Activated CD4-positive, alpha-beta T cell treated with anti-CD3 and anti-CD28 coated beads, Interleukin-2, amount 10 ng/mL, durations not matched to agents 7 days and 5 days (primary cell): Measurements from ENCODE around the gene BCAT1. TPM values are rescaled to one million over a fixed set of nuclear protein-coding genes. Genes with fewer than 3 reads are reported as not detected.
"Not testable (repeated sequence)": the region's sequence is repeated elsewhere in the genome, so short reads cannot be mapped to it uniquely, and the experiment has no call there.

Experiments
- CTCF ChIA-PET: fragments of 350-600 bp; sonication (Branson Sonifier 250); formaldehyde crosslinking; loops from one replicate; lab custom pipeline; 2021; ENCODE audit warnings: antibody characterized with exemption; lab: Charles Lee
- POLR2A ChIA-PET: fragments of 350-600 bp; sonication (Branson Sonifier 250); formaldehyde crosslinking; loops from one replicate; lab custom pipeline; 2021; ENCODE audit warnings: antibody characterized with exemption; lab: Charles Lee
- DNase-seq: peaks from one replicate; pipeline ENCODE4 v3.0.0-alpha.2; 2020
- H3K27ac Mint-ChIP-seq: one replicate; pipeline ENCODE4 v1.8.0; 2021; ENCODE audit warnings: mild to moderate bottlenecking, moderate library complexity, mixed read lengths
- H3K27me3 Mint-ChIP-seq: one replicate; pipeline ENCODE4 v1.8.0; 2021; ENCODE audit warnings: mixed read lengths
- H3K36me3 Mint-ChIP-seq: one replicate; pipeline ENCODE4 v1.8.0; 2021; ENCODE audit warnings: low read depth, mixed read lengths
- H3K4me1 Mint-ChIP-seq: one replicate; pipeline ENCODE4 v1.8.0; 2021; ENCODE audit warnings: mixed read lengths
- H3K4me3 Mint-ChIP-seq: one replicate; pipeline ENCODE4 v1.8.0; 2021; ENCODE audit warnings: mild to moderate bottlenecking, moderate library complexity, mixed read lengths
- H3K9me3 Mint-ChIP-seq: one replicate; pipeline ENCODE4 v1.8.0; 2021; ENCODE audit warnings: mixed read lengths
- total RNA-seq, 2 experiments: library from RNA; stranded (reverse); gene quantifications; one replicate each; pipeline ENCODE4 v1.2.3, GENCODE V29; 2021

Gene BCAT1
- total RNA-seq, 2 experiments from 2014 or later = 6.9 to 7.3 TPM

- ChIA-PET CTCF (interaction anchor here (1.0 kb wide), 1 partner anchor 23 kb away, joined by 3 read pairs; no protein-coding TSS in a partner anchor), POLR2A (no interaction called here)
- no peak overlapping the region for H3K4me3 Mint-ChIP-seq
These were observed 28.8 kb upstream of the BCAT1 start for GRCh38 chr12:24977711-24978110.

DNA sequence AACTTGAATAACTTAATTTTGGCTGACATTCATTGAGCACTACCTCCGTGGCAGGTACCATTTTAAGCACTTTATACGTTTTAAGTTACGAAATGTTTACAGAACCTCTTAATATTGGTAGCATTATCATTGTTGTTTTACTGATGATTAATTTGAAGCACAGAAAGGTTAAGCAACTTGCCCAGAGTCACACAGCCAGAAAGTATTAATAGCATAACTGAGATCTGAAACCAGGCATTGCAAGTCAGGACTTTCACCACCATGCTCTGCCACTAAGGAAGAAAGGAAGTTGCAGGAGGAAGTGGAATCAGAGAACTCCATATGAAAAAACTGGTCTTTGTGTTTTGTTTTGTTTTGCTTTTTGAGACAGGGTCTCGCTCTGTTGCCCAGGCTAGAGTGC is 28.2 kb upstream of the BCAT1 start:
- H3K27me3 Mint-ChIP-seq = no peaks in the 10 kb centered on the region
- H3K27ac Mint-ChIP-seq = no peak overlapping the region
- H3K4me3 Mint-ChIP-seq = no peak overlapping the region
- H3K9me3 Mint-ChIP-seq = no peaks in the 10 kb centered on the region
- ChIA-PET POLR2A (no interaction called here), CTCF (interaction anchor here (1.3 kb wide), 1 partner anchor 11 kb away, joined by 3 read pairs; no protein-coding TSS in a partner anchor)
- H3K4me1 Mint-ChIP-seq = no peaks in the 10 kb centered on the region
- DNase-seq = no peak
- no peaks in the 10 kb centered on the region for H3K36me3 Mint-ChIP-seq

More at GRCh38 chr12:24977711-24978110, 28.8 kb upstream of the BCAT1 start:
- Mint-ChIP-seq H3K9me3 (peaks cover 5% of the 10 kb centered on the region), H3K36me3 (no peaks in the 10 kb centered on the region), H3K27ac (no peak overlapping the region), H3K27me3 (no peaks in the 10 kb centered on the region), H3K4me1 (no peaks in the 10 kb centered on the region)
- no peak for DNase-seq

DNA sequence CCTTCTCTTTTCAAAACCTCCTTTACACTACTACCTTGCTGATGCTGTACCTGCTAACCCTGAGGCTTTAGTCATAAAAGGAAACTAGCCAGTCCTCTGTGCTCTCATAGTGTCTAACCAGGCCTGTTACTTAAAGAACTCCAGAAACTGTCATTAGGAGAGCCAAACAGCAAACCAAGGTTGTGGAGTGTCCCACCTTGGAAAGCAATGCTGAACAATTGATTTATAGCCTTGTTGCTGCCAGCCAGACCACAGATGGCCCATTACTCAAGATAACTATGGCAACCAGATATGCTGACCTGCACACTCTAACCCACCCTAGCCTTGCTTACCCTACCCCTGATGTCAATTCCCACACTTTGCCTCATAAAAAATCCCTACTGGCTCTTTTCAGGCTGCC is 26.5 kb upstream of the BCAT1 start:
- H3K27me3 Mint-ChIP-seq = no peaks in the 10 kb centered on the region
- H3K4me1 Mint-ChIP-seq = no peaks in the 10 kb centered on the region
- no peak overlapping the region for H3K27ac Mint-ChIP-seq
- POLR2A ChIA-PET = no interaction called here
- no peaks in the 10 kb centered on the region for H3K36me3 Mint-ChIP-seq
- no peak for DNase-seq
- no peak overlapping the region for H3K4me3 Mint-ChIP-seq
- CTCF ChIA-PET = no interaction called here
- H3K9me3 Mint-ChIP-seq = no peaks in the 10 kb centered on the region

DNA sequence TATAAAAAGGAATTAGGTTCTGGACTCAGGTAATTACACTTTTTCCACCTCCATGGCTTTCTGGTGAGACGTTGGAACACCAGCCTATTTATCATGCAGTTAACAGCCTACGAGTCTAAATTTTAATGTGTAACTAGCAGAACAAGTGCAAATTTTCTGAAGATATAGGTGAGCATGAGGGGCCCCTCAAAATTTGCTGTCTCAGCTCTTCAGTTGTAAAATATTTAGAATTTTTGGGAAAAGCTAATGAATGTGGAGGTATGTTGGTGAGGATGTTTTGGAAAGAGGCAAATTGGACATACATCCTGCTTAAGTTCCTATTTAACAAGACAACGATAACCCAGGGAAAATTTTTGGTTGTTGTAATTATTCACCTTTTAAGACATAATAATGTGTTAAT is 25.3 kb upstream of the BCAT1 start:
- POLR2A ChIA-PET = no interaction called here
- peaks cover 2% of the 10 kb centered on the region for H3K9me3 Mint-ChIP-seq
- H3K27me3 Mint-ChIP-seq = no peaks in the 10 kb centered on the region
- CTCF ChIA-PET = no interaction called here
- no peaks in the 10 kb centered on the region for H3K4me1 Mint-ChIP-seq
- no peak overlapping the region for H3K4me3 Mint-ChIP-seq
- H3K36me3 Mint-ChIP-seq = no peaks in the 10 kb centered on the region
- no peak for DNase-seq
- H3K27ac Mint-ChIP-seq = no peak overlapping the region

GRCh38 chr12:24972078-24972477 is 23.2 kb upstream of the BCAT1 start:
- H3K27ac Mint-ChIP-seq = no peak overlapping the region
- ChIA-PET CTCF (interaction anchor here (1.4 kb wide), 1 partner anchor 37 kb away, joined by 6 read pairs; no protein-coding TSS in a partner anchor), POLR2A (no interaction called here)
- H3K4me1 Mint-ChIP-seq = no peaks in the 10 kb centered on the region
- peaks cover 2% of the 10 kb centered on the region for H3K9me3 Mint-ChIP-seq
- no peak overlapping the region for H3K4me3 Mint-ChIP-seq
- no peak for DNase-seq
- H3K36me3 Mint-ChIP-seq = no peaks in the 10 kb centered on the region
- H3K27me3 Mint-ChIP-seq = no peaks in the 10 kb centered on the region

GRCh38 chr12:24970177-24970576 is 21.3 kb upstream of the BCAT1 start:
- DNase-seq = no peak
- ChIA-PET CTCF (no interaction called here), POLR2A (no interaction called here)
- H3K9me3 Mint-ChIP-seq = peaks cover 4% of the 10 kb centered on the region
- H3K4me3 Mint-ChIP-seq = no peak overlapping the region
- no peaks in the 10 kb centered on the region for H3K4me1 Mint-ChIP-seq
- H3K27ac Mint-ChIP-seq = no peak overlapping the region
- H3K27me3 Mint-ChIP-seq = no peaks in the 10 kb centered on the region
- peaks cover under 1% of the 10 kb centered on the region for H3K36me3 Mint-ChIP-seq

GRCh38 chr12:24966951-24967564 is 18.2 kb upstream of the BCAT1 start:
- CTCF ChIA-PET = interaction anchor here (0.5 to 1.3 kb wide), 4 partner anchors 9 to 46 kb away, joined by 3 read pairs; no protein-coding TSS in a partner anchor
- H3K36me3 Mint-ChIP-seq = peaks cover 1% of the 10 kb centered on the region

GRCh38 chr12:24964342-24964741 is 15.4 kb upstream of the BCAT1 start:
- POLR2A ChIA-PET = no interaction called here
- Mint-ChIP-seq H3K4me3 (no peak overlapping the region), H3K4me1 (peaks cover 2% of the 10 kb centered on the region), H3K9me3 (peaks cover 9% of the 10 kb centered on the region), H3K36me3 (peaks cover 1% of the 10 kb centered on the region), H3K27ac (no peak overlapping the region), H3K27me3 (no peaks in the 10 kb centered on the region)
- DNase-seq = no peak
- CTCF ChIA-PET = no interaction called here

More at GRCh38 chr12:24966951-24967564, 18.2 kb upstream of the BCAT1 start:
- no peak overlapping the region for H3K4me3 Mint-ChIP-seq
- no peaks in the 10 kb centered on the region for H3K4me1 Mint-ChIP-seq
- DNase-seq = no peak
- H3K27me3 Mint-ChIP-seq = no peaks in the 10 kb centered on the region
- H3K9me3 Mint-ChIP-seq = peaks cover 8% of the 10 kb centered on the region
- POLR2A ChIA-PET = no interaction called here
- no peak overlapping the region for H3K27ac Mint-ChIP-seq

- CTCF ChIA-PET = interaction anchor here (0.9 kb wide), 1 partner anchor 11 kb away, joined by 3 read pairs; no protein-coding TSS in a partner anchor
- DNase-seq = peak; percentile 40
- peaks cover 1% of the 10 kb centered on the region for H3K36me3 Mint-ChIP-seq
- peaks cover 6% of the 10 kb centered on the region for H3K9me3 Mint-ChIP-seq
- H3K27me3 Mint-ChIP-seq = no peaks in the 10 kb centered on the region
- POLR2A ChIA-PET = interaction anchor here (0.5 kb wide), 1 partner anchor 92 kb away, joined by 5 read pairs; no protein-coding TSS in a partner anchor
- no peak overlapping the region for H3K27ac Mint-ChIP-seq
- H3K4me1 Mint-ChIP-seq = peaks cover 2% of the 10 kb centered on the region
- no peak overlapping the region for H3K4me3 Mint-ChIP-seq
These were observed 11.4 kb upstream of the BCAT1 start for GRCh38 chr12:24960222-24960855.

- POLR2A ChIA-PET, H3K27me3 Mint-ChIP-seq, H3K4me3 Mint-ChIP-seq, CTCF ChIA-PET, H3K4me1 Mint-ChIP-seq, H3K27ac Mint-ChIP-seq, DNase-seq, H3K9me3 Mint-ChIP-seq, H3K36me3 Mint-ChIP-seq: not testable (repeated sequence)
These were observed 7.5 kb upstream of the BCAT1 start for GRCh38 chr12:24956351-24956750.

DNA sequence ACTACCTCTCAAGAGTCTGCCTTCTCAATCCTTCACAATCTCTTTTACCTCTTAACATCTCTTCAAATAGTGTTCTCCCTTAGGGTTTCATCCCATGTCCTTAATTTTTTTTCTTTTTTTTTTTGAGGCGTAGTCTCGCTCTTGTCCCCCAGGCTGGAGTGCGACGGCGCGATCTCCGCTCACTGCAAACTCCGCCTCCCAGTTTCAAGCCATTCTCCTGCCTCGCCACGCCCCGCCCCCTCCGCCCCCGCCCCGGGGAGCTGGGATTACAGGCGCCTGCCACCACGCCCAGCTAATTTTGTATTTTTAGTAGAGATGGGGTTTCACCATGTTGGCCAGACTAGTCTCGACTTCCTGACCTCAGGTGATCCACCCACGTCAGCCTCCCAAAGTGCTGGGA is 7.0 kb upstream of the BCAT1 start:
- POLR2A ChIA-PET = no interaction called here
- H3K4me1 Mint-ChIP-seq = peaks cover 2% of the 10 kb centered on the region
- CTCF ChIA-PET = no interaction called here
- peaks cover 6% of the 10 kb centered on the region for H3K27me3 Mint-ChIP-seq
- no peak overlapping the region for H3K27ac Mint-ChIP-seq
- H3K9me3 Mint-ChIP-seq = no peaks in the 10 kb centered on the region
- H3K36me3 Mint-ChIP-seq = no peaks in the 10 kb centered on the region
- no peak for DNase-seq
- H3K4me3 Mint-ChIP-seq = no peak overlapping the region

GRCh38 chr12:24955389-24955788 is 6.5 kb upstream of the BCAT1 start:
- H3K4me3 Mint-ChIP-seq = no peak overlapping the region
- H3K9me3 Mint-ChIP-seq = no peaks in the 10 kb centered on the region
- ChIA-PET POLR2A (no interaction called here), CTCF (no interaction called here)
- H3K27ac Mint-ChIP-seq = no peak overlapping the region
- peaks cover 4% of the 10 kb centered on the region for H3K4me1 Mint-ChIP-seq
- peaks cover 8% of the 10 kb centered on the region for H3K27me3 Mint-ChIP-seq
- no peak for DNase-seq
- no peaks in the 10 kb centered on the region for H3K36me3 Mint-ChIP-seq

DNA sequence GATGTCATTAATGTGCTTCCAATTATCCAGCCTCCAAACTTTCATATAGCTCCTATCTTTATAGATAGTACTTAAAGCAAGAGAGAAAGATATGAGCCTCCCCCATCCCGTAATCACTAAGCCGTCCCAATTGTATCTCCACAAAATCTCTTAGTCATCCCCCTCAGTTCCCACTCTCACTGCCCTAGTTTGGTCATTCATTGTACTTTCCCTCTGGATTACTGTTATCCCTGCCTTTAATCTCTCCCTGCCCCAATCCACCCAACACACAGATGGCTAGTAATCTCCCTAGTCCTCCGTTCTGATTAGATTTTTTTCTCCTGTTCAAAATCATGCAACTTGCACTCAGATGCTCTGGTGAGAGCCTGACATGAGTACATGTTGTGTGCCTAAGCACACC is 5.4 kb upstream of the BCAT1 start:
- H3K9me3 Mint-ChIP-seq = no peaks in the 10 kb centered on the region
- no peak overlapping the region for H3K4me3 Mint-ChIP-seq
- H3K36me3 Mint-ChIP-seq = no peaks in the 10 kb centered on the region
- peaks cover 16% of the 10 kb centered on the region for H3K27me3 Mint-ChIP-seq
- POLR2A ChIA-PET = no interaction called here
- no peak for DNase-seq
- CTCF ChIA-PET = no interaction called here
- no peak overlapping the region for H3K27ac Mint-ChIP-seq
- H3K4me1 Mint-ChIP-seq = peaks cover 9% of the 10 kb centered on the region
